HepG2 (cell line): ENCODE results near the gene ELAPOR1. TPM values are rescaled to one million over a fixed set of nuclear protein-coding genes. Genes with fewer than 3 reads are reported as not detected.

Experiments
- ATAC-seq: fragments of 200-7000 bp; cut with Tn5 transposase; 3 replicates; pipeline ENCODE4 v1.9.1; 2020; ENCODE audit warnings: mild to moderate bottlenecking, moderate library complexity
- BruUV-seq: library from RNA; stranded (reverse); fragments of 400-500 nt; replicated peaks from 2 replicates; lab custom pipeline; 2021; lab: Mats Ljungman, UMichigan
- CTCF ChIA-PET: fragments of 300-600 bp; formaldehyde crosslinking; extraction: SDS; loops from one replicate; lab custom pipeline; 2021; ENCODE audit warnings: low total read pairs, inconsistent platforms, low intra/inter-chr PET ratio; lab: Yijun Ruan, JAX
- POLR2A ChIA-PET: fragments of 350-600 bp; sonication (Branson Sonifier 250); formaldehyde crosslinking; loops from one replicate; lab custom pipeline; 2020; ENCODE audit warnings: antibody characterized with exemption, inconsistent platforms; lab: Yijun Ruan, JAX
- DNase-seq: peaks from one replicate; pipeline ENCODE4 v3.0.0-alpha.2; 2015; ENCODE audit warnings: low spot score
- FAIRE-seq: peaks from 3 replicates; lab custom pipeline; 2011; peaks lifted over from hg19 to GRCh38; lab: Jason Lieb, UNC
- H2AFZ ChIP-seq: one replicate; pipeline ENCODE4 v1.6.1; 2011; ENCODE audit warnings: low read length, inconsistent platforms
- H3K27ac ChIP-seq: fragments of 300-600 bp; 3 replicates; pipeline ENCODE4 v1.8.0; 2011; ENCODE audit warnings: mixed run types, mild to moderate bottlenecking, mixed read lengths, low read length, inconsistent platforms; ENCODE audit not compliant: insufficient read depth; ENCODE audit errors: extremely low read length
- H3K27me3 ChIP-seq, 2 experiments: fragments of 200-600 bp in 1 of 2; 2 replicates in 1 of 2; 3 replicates in 1 of 2; pipeline versions ENCODE4 v1.6.0 to v1.8.0; 2011; ENCODE audit warnings: low read length in 2 of 2, mild to moderate bottlenecking in 2 of 2, moderate library complexity in 2 of 2, inconsistent platforms in 1 of 2; ENCODE audit not compliant: insufficient read depth in 2 of 2, control insufficient read depth in 1 of 2
- H3K36me3 ChIP-seq, 2 experiments: fragments of 200-600 bp in 1 of 2; replicated peaks in 1 of 2; 2 replicates in 1 of 2; 3 replicates in 1 of 2; pipeline versions ENCODE4 v1.5.1 to v1.8.0; 2011; ENCODE audit warnings: low read length in 2 of 2, inconsistent platforms in 1 of 2; ENCODE audit not compliant: insufficient read depth in 2 of 2, control insufficient read depth in 1 of 2
- H3K4me1 ChIP-seq: 2 replicates; pipeline ENCODE4 v1.5.1; 2012; ENCODE audit warnings: low read length, inconsistent platforms; ENCODE audit not compliant: insufficient read depth
- H3K4me2 ChIP-seq: 2 replicates; pipeline ENCODE4 v1.6.0; 2011; ENCODE audit warnings: low read depth, low read length, inconsistent platforms
- H3K4me3 ChIP-seq, 3 experiments: fragments of 200-600 bp in 1 of 3; sonication (generic), shearing (Covaris generic) in 1 of 3; replicated peaks in 1 of 3; 2 replicates each; pipeline ENCODE4 v1.5.1; 2011 to 2016; ENCODE audit warnings: low read length in 3 of 3, inconsistent platforms in 2 of 3, low read depth in 2 of 3, mild to moderate bottlenecking in 2 of 3, control low read depth in 1 of 3, mixed read lengths in 1 of 3; ENCODE audit not compliant: insufficient read depth in 1 of 3
- H3K79me2 ChIP-seq: one replicate; pipeline ENCODE4 v1.6.1; 2011; ENCODE audit warnings: low read length, inconsistent platforms; ENCODE audit not compliant: insufficient read depth
- H3K9ac ChIP-seq: 2 replicates; pipeline ENCODE4 v1.6.0; 2011; ENCODE audit warnings: mild to moderate bottlenecking, low read depth, low read length, inconsistent platforms; ENCODE audit not compliant: insufficient read depth
- H3K9me3 ChIP-seq: 2 replicates; pipeline ENCODE4 v1.5.1; 2012; ENCODE audit warnings: mild to moderate bottlenecking, low read length
- H4K20me1 ChIP-seq: 2 replicates; pipeline ENCODE4 v1.6.0; 2011; ENCODE audit warnings: inconsistent platforms, mild to moderate bottlenecking, low read length, moderate library complexity; ENCODE audit not compliant: insufficient read depth
- ARHGAP35 ChIP-seq: sonication (generic); formaldehyde crosslinking; IDR thresholded peaks from 2 replicates; pipeline ENCODE4 v1.9.0; 2022; ENCODE audit warnings: mild to moderate bottlenecking, inconsistent platforms, moderate library complexity, missing genetic modification reagents, borderline replicate concordance
- CBFB ChIP-seq: sonication (generic); formaldehyde crosslinking; IDR thresholded peaks from 2 replicates; pipeline ENCODE4 v1.4.0; 2020; ENCODE audit warnings: missing genetic modification reagents
- CHD2 ChIP-seq: IDR thresholded peaks from 2 replicates; pipeline ENCODE4 v1.6.1; 2011; ENCODE audit warnings: low read depth, low read length, improper control_type of control experiment
- DR1 ChIP-seq: sonication (generic); formaldehyde crosslinking; IDR thresholded peaks from 2 replicates; pipeline ENCODE4 v1.8.0; 2021; ENCODE audit warnings: mild to moderate bottlenecking, missing genetic modification reagents, inconsistent platforms
- ETV5 ChIP-seq: IDR thresholded peaks from 2 replicates; pipeline ENCODE4 v1.6.1; 2018; ENCODE audit warnings: missing biosample characterization, missing genetic modification reagents, inconsistent platforms, borderline replicate concordance
- JUN ChIP-seq: sonication (generic); formaldehyde crosslinking; IDR thresholded peaks from 2 replicates; pipeline ENCODE4 v1.4.0; 2020; ENCODE audit warnings: mild to moderate bottlenecking, missing genetic modification reagents
- KDM2A ChIP-seq: sonication (generic); formaldehyde crosslinking; IDR thresholded peaks from 2 replicates; pipeline ENCODE4 v1.4.0; 2020; ENCODE audit warnings: low read depth, missing genetic modification reagents, borderline replicate concordance
- KLF6 ChIP-seq: IDR thresholded peaks from 2 replicates; pipeline ENCODE4 v1.8.0; 2016; ENCODE audit warnings: missing biosample characterization, missing genetic modification reagents
- MAFF ChIP-seq: IDR thresholded peaks from 2 replicates; pipeline ENCODE4 v1.6.1; 2011; ENCODE audit warnings: low read depth, low read length, improper control_type of control experiment
- ONECUT2 ChIP-seq: sonication (generic); formaldehyde crosslinking; IDR thresholded peaks from 2 replicates; pipeline ENCODE4 v1.4.0; 2020; ENCODE audit warnings: missing genetic modification reagents
- PAF1 ChIP-seq: IDR thresholded peaks from 2 replicates; pipeline ENCODE4 v1.6.1; 2016; ENCODE audit warnings: missing genetic modification reagents, missing compliant biosample characterization
- PPARG ChIP-seq: conservative IDR thresholded peaks from 2 replicates; pipeline ENCODE4 v1.6.1; 2016; ENCODE audit warnings: missing biosample characterization, missing genetic modification reagents
- SALL1 ChIP-seq: sonication (generic); formaldehyde crosslinking; IDR thresholded peaks from 2 replicates; pipeline ENCODE4 v1.8.0; 2022; ENCODE audit warnings: mild to moderate bottlenecking, missing genetic modification reagents
- SUZ12 ChIP-seq: fragments of 150-350 bp; IDR thresholded peaks from 2 replicates; pipeline ENCODE4 v1.6.1; 2014; ENCODE audit warnings: low read depth, low read length
- TCF12 ChIP-seq, 2 experiments: fragments of 450-650 bp in 1 of 2; sonication (generic) in 1 of 2; formaldehyde crosslinking in 1 of 2; IDR thresholded peaks; 2 replicates each; pipeline versions ENCODE4 v1.6.1 to v1.8.0; 2017 to 2022; ENCODE audit warnings: antibody characterized with exemption in 1 of 2, mild to moderate bottlenecking in 1 of 2, missing genetic modification reagents in 1 of 2, moderate library complexity in 1 of 2
- TEAD2 ChIP-seq: sonication (generic); formaldehyde crosslinking; IDR thresholded peaks from 2 replicates; pipeline ENCODE4 v1.9.0; 2021; ENCODE audit warnings: missing genetic modification reagents
- ZBTB7A ChIP-seq: sonication (generic); formaldehyde crosslinking; IDR thresholded peaks from 2 replicates; pipeline ENCODE4 v1.8.0; 2022; ENCODE audit warnings: mild to moderate bottlenecking, missing genetic modification reagents
- ZBTB7B ChIP-seq: sonication (generic); formaldehyde crosslinking; IDR thresholded peaks from 2 replicates; pipeline ENCODE4 v1.4.0; 2020; ENCODE audit warnings: missing genetic modification reagents
- ZFX ChIP-seq: sonication (generic); formaldehyde crosslinking; IDR thresholded peaks from 2 replicates; pipeline ENCODE4 v1.4.0; 2020; ENCODE audit warnings: mild to moderate bottlenecking, low read depth, missing genetic modification reagents, moderate library complexity
- ZMYM3 ChIP-seq: sonication (generic); formaldehyde crosslinking; IDR thresholded peaks from 2 replicates; pipeline ENCODE4 v1.5.1; 2020; ENCODE audit warnings: mild to moderate bottlenecking, missing genetic modification reagents
- ZNF224 ChIP-seq: sonication (generic); formaldehyde crosslinking; IDR thresholded peaks from 2 replicates; pipeline ENCODE4 v1.5.0; 2020; ENCODE audit warnings: mild to moderate bottlenecking, missing genetic modification reagents
- WGBS: methylation state at CpG from one replicate; pipeline ENCODE4 v1.1.6; 2017; ENCODE audit warnings: low lambda C conversion rate; 5-methylcytosine and 5-hydroxymethylcytosine counted together
- in situ Hi-C: cut with HindIII; loops from 2 replicates; pipeline ENCODE4 v1.10.0; 2017; ENCODE audit warnings: low pct_unique_long_range_greater_than_20kb; ENCODE audit not compliant: extremely low pct_ligation_motif_present
- intact Hi-C: fragments of 100-400 bp; cut with micrococcal nuclease; formaldehyde crosslinking; loops from one replicate; pipeline ENCODE4 v1.10.0; 2022; ENCODE audit not compliant: unreplicated experiment
- polyA plus RNA-seq, 8 experiments: library from polyadenylated mRNA; depleted of rRNA in 3 of 8; stranded (reverse) in 7 of 8; unstranded in 1 of 8; fragments of >200 nt; fragmentation: Illumina TruSeq in 4 of 8; extraction: Trizol in 4 of 8; gene quantifications; 2 replicates each; pipeline versions ENCODE4 v1.2.1 to v1.2.3, GENCODE V29; 2011 to 2016; ENCODE audit warnings: low read depth in 4 of 8, missing spikeins in 1 of 8, mixed read lengths in 1 of 8; ENCODE audit not compliant: insufficient read depth in 1 of 8
- total RNA-seq, 5 experiments: library from RNA; depleted of rRNA; stranded (reverse); fragments of >200 nt; fragmentation: Illumina TruSeq; extraction: Trizol; gene quantifications; 2 replicates each; pipeline ENCODE4 v1.2.3, GENCODE V29; 2016; ENCODE audit warnings: low read depth in 1 of 5
- TF ChIP-seq, protein P1 (sequence below): sonication (generic); formaldehyde crosslinking; IDR thresholded peaks from 2 replicates; pipeline ENCODE4 v1.4.0; 2020; ENCODE audit warnings: missing genetic modification reagents, mild to moderate bottlenecking, borderline replicate concordance
- TF ChIP-seq, protein P2 (sequence below): sonication (generic); formaldehyde crosslinking; IDR thresholded peaks from 2 replicates; pipeline ENCODE4 v1.4.0; 2020; ENCODE audit warnings: missing genetic modification reagents, borderline replicate concordance

The ELAPOR1 gene
- total and polyA plus RNA-seq, 2 of the 13 experiments (the other 11 are each of a cell fraction or from before 2014, with no cell fraction given) = 0.13 to 0.20 TPM

- TF ChIP-seq ETV5 (CRISPR knock-in tag) = peak; percentile 64; the same call in 1 of the 2 replicates
- TF ChIP-seq PPARG (CRISPR knock-in tag) = peak; percentile 92
- peak; percentile 44; the same call in 1 of the 2 replicates for TF ChIP-seq ZMYM3
- no peak for TF ChIP-seq ARHGAP35 (CRISPR knock-in tag)
- TF ChIP-seq ONECUT2 (CRISPR knock-in tag) = no peak
- TF ChIP-seq ZBTB7B (CRISPR knock-in tag) = peak; percentile 78
- TF ChIP-seq SALL1 (CRISPR knock-in tag) = peak; percentile 57
- no peak for TF ChIP-seq DR1
- TF ChIP-seq, protein P1, sequence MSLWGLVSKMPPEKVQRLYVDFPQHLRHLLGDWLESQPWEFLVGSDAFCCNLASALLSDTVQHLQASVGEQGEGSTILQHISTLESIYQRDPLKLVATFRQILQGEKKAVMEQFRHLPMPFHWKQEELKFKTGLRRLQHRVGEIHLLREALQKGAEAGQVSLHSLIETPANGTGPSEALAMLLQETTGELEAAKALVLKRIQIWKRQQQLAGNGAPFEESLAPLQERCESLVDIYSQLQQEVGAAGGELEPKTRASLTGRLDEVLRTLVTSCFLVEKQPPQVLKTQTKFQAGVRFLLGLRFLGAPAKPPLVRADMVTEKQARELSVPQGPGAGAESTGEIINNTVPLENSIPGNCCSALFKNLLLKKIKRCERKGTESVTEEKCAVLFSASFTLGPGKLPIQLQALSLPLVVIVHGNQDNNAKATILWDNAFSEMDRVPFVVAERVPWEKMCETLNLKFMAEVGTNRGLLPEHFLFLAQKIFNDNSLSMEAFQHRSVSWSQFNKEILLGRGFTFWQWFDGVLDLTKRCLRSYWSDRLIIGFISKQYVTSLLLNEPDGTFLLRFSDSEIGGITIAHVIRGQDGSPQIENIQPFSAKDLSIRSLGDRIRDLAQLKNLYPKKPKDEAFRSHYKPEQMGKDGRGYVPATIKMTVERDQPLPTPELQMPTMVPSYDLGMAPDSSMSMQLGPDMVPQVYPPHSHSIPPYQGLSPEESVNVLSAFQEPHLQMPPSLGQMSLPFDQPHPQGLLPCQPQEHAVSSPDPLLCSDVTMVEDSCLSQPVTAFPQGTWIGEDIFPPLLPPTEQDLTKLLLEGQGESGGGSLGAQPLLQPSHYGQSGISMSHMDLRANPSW (CRISPR knock-in tag) = no peak
Measured at GRCh38 chr1:109136766-109137165, 22.9 kb downstream of the ELAPOR1 start (continued).

- ATAC-seq (peak; percentile 33; the same call in 2 of the 3 replicates), DNase-seq (no peak), FAIRE-seq (no peak)
- no peaks in the 10 kb centered on the region for H4K20me1 ChIP-seq
- no peak overlapping the region for H3K9ac ChIP-seq
- H3K27me3 ChIP-seq = no peaks in the 10 kb centered on the region
- H3K4me1 ChIP-seq = peaks cover 57% of the 10 kb centered on the region
- POLR2A ChIA-PET = interaction anchor here (1.0 kb wide), 1 partner anchor 43 kb away, joined by 3 read pairs; no protein-coding TSS in a partner anchor
- peak overlapping the region; percentile 35 for H3K27ac ChIP-seq
- H2AFZ ChIP-seq = no peak overlapping the region
- CTCF ChIA-PET = no interaction called here
- 26% methylated on average over 3 of the region's 3 CpGs for WGBS
- no peaks in the 10 kb centered on the region for H3K9me3 ChIP-seq
- H3K4me2 ChIP-seq = peak overlapping the region; percentile 30
- no peaks in the 10 kb centered on the region for H3K36me3 ChIP-seq
- in situ Hi-C loops (no loop called here), intact Hi-C loops (loop anchor here (2.0 kb wide), 1 partner anchor 25 kb away; a partner anchor contains a TSS)
- H3K79me2 ChIP-seq = no peaks in the 10 kb centered on the region
- peak overlapping the region in 1 of 3 experiments; percentile 7; a peak in 1 of 6 replicates for H3K4me3 ChIP-seq
- no TSS peak for BruUV-seq
- TF ChIP-seq KLF6 (no peak), MAFF (no peak), CHD2 (no peak), JUN (no peak), CBFB (no peak), SUZ12 (no peak), ZBTB7A (CRISPR knock-in tag) (no peak), ZFX (CRISPR knock-in tag) (no peak), ZNF224 (CRISPR knock-in tag) (no peak), TCF12 (IDR thresholded peaks at IDR 0.05) (no peak), TCF12 (CRISPR knock-in tag; IDR thresholded peaks at IDR 0.05) (no peak), KDM2A (CRISPR knock-in tag) (no peak), TEAD2 (no peak), PAF1 (no peak)
- TF ChIP-seq, protein P2, sequence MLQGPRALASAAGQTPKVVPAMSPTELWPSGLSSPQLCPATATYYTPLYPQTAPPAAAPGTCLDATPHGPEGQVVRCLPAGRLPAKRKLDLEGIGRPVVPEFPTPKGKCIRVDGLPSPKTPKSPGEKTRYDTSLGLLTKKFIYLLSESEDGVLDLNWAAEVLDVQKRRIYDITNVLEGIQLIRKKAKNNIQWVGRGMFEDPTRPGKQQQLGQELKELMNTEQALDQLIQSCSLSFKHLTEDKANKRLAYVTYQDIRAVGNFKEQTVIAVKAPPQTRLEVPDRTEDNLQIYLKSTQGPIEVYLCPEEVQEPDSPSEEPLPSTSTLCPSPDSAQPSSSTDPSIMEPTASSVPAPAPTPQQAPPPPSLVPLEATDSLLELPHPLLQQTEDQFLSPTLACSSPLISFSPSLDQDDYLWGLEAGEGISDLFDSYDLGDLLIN (CRISPR knock-in tag) = no peak
Measured at GRCh38 chr1:109137958-109138357, 24.0 kb downstream of the ELAPOR1 start.
